ENCODE measurements around the gene WWC1.
"Not testable (repeated sequence)": the region's sequence is repeated elsewhere in the genome, so short reads cannot be mapped to it uniquely, and the experiment has no call there.

The WWC1 gene

DNA sequence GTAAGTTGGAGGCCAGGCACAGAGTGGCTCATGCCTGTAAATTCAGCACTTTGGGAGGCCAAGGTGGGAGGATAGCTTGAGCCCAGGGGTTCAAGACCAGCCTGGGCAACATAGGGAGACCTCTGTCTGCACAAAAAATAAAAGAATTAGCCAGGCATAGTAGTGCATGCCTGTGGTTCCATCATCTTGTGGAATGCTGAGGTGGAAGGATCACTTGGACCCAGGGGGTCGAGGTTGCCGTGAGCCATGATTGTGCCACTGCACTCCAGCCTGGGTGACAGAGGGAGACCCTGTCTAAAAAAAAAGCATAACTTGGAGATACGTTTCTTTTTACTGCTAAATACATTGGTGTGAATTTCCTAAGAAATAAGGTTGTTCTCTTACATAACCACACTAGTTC is 19.1 kb downstream of the WWC1 start:
- not testable (repeated sequence) for DNase-seq

DNA sequence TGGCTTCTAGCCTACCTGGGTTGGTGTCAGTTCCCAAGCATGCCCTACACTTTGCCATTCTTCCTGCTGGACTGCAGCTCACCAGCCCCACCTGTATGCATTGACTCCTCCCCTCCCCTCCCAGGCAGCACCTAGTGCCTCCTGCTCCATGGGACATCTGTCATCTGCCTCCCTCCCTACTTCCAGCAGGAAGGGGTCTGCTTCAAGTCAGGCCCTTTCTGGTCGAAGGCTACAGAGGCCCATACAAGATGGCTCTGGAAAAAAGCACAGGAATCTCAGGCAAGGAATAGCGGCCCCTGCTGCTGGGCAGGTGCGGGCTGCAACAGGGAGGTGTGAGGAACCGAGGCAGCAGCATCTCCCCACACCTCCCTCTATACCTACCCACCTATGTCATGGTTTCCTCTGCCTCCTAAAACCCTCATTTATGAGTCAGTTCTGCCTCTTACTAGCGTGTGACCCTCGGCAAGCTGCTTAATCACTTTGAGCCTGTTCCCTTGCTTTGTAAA is 19.7 kb downstream of the WWC1 start:
- no peak for DNase-seq

DNA sequence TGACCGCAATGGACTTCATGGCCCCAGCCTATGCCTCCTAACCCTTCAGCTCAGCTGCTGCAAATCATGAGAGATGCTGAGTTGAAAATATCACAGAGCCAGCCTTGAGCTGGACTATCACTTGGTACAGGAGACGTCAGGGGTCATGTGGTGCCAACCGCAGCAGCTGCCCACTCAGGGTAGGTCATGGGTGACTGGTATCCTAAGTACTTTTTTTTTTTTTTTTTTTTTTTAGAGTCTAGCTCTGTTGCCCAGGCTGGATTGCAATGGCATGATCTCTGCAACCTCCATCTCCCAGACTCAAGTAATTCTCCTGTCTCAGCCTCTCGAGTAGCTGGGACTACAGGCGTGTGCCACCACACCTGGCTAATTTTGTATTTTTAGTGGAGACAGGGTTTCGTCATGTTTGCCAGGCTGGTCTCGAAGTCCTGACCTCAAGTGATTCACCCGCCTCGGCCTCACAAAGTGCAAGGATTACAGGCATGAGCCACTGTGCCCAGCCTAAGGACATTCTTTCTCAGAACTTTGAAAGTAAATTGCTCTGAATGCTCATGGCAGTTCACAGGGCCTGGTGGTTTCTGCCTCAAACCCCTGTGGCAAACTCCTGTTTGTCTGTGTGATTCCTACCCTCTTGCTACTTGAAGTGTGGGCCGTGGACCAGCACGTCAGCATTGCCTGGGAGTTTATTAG is 21.3 kb downstream of the WWC1 start:
- DNase-seq, result no peak

DNA sequence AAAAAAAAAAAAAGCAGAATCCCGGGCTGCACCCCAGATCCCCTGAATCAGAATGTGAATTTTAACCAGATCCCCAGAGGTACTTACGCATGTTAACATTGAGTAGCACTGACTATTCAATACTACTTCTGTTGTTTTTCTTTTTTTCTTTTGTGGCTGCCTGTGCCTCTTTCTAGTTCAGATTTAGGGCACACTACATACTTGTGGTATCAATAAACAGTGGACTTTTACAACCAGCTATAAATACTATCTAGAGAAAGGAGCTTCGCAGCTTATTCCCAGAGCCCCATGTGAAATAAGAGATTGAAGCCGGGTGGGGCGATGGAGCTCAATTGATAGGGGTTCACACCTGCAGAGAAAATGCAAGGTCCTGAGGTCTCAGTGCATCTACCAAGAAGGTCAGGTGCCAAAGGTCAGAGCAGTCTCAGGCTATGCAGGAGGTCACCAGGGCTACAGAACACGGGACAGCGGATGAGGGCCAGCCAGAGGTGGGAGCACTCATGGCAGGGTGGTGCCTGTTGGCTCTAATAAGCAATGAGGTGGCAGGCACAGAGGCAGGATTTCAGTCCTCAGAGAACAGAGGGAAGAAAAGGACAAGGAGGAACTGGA is 22.3 kb downstream of the WWC1 start:
- no peak for DNase-seq

DNA sequence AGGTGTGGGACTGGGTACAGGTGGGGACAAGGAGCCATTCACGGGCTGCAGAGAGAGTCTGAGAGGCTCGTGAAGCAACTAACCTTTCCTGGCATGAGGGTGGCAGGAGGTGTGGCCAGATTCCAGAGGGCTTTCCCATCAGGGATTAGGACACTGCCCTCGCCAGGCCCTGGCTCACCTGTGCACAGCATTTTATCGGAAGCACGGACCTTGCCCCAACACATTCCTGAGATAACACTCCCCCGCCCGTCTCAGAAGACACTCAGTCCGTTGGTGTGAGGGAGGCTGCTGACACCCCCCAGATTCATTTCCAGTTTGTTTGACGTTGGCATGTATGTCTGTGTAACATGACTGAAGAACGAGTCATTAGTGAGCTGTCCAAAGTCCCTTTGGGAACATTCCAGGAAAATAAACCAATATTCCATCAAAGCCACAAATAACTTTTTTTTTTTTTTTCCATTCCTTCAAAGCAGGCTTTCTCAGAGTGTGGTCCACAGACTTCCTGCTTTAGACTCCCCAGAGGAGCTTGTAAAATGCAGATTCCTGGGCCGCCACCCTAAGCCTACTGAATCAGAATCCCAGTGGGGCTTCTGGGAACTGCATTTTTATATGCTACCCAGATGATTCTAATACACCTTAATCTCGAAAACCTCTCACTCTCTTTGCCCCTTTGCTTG is 23.4 kb downstream of the WWC1 start:
- no peak for DNase-seq

DNA sequence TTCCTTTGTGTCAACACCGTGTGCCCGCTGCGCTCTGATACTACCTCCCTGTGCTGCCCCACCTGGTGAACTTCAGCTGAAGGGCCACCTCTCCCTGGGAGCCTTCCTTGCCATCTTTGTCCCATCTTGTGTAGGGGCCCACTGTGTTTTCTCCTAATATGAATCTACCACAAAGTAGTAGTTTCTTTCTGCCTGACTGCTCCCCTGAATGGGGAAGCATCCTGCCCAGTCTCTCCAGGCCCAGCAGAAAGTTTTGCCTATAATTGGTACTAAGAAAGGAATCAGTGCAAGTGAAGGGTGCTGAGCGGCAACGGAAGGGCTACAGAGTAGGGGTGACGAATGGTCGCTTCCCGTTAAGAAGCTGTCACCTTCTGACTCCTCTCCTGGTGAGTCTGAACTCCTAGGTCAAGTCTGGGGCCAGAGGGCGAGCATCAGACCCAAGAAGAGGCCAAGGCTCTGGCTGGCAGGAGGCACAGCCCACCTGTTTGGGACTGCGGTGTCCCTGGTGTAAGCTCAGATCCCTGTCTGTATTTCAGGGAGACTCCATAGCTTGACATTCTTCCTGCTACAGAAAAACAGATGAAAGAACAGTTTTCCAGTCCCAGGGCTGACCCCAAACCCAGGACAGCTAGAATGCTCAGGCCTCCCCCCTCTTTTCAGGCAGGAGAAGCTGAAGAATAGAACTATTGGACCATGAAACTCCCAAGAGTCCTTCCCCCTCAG is 24.1 kb downstream of the WWC1 start:
- DNase-seq, result no peak

DNA sequence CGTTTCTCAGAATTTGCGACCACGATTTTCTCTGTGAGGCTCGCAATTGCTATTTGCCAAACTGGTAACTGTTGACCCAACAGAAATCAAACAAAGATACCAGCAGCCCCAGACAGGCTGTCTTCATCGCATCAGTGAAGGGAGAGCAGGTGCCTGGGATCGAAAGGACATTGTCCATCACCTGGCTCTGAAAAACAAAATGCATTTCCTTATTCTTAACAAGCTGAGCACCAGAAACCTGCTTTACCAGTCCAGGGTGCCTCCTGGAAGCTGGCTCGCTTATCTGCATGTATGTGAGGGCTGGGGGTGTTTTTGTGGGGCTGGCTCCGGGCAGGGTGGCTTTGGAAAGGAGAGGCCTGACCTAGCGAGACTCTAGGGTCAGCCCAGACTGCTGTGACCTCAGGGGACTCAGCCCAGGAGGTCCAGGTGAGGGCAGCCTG is 24.7 kb downstream of the WWC1 start:
- DNase-seq, result peak; percentile 27 to 72

DNA sequence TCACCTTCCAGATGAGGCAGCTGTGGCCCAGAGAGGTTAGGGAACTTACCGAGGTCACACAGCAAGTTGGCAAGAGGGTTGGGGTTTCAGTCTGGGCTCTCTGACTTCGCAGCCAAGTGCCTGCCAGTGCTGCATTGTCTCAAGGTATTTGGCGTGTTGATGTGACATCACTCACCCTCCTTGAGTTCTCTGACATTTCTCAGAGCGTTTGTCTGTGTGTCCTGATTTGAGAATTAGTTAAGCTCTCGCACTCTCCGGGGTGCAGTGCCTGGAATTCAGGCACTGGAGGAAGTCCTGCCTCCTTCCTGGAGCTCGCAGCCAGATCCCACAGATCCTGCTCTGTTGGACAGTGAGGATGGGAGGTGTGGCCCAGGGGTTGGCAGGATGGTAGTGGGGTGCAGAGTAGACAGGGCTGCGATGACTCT is 25.7 kb downstream of the WWC1 start:
- no peak for DNase-seq

DNA sequence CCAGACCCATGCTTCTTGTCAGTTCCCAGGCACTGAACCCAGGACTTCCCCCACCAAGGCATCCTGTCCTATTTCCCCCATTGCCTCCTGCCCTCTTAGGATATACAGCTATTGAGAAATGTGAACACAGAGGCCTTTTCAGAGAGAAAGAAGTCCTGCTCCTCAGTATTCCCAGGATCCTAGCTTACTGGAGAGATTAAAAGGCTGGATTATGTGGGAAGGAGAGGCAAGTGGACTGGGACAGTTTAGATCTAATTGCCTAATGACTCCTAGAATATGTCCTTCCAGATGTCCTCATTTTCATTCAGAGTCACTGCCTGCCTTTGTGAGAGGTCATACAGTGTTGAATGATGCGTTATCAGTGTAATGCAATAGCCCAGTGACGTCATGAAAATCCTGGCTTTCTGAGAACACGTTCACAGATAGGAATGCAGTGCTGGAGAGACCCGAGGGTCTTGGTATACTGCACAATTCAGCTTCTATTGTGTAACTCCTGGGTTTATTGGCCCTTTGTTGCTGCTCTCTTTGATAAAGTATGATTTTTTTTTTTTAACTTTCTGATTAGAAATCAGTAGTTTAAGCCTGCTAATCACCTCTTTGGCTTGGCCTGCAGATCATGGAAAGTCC is 26.2 kb downstream of the WWC1 start:
- no peak for DNase-seq

DNA sequence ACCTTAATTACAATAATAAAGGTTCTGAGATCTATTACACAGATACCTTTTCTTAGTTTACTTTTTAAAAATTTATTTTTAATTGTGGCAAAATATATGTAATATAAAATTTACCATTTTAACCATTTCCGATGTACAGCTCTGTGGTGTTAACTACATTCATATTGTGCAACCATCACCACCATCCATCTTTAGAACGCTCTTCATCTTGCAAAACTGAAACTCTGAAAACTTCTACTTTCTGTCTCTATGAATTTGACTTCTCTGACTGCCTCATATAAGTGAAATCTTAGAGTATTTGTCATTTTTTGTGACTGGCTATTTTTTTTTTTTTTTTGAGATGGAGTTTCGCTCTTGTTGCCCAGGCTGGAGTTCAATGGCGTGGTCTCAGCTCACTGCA is 26.8 kb downstream of the WWC1 start:
- no peak for DNase-seq

DNA sequence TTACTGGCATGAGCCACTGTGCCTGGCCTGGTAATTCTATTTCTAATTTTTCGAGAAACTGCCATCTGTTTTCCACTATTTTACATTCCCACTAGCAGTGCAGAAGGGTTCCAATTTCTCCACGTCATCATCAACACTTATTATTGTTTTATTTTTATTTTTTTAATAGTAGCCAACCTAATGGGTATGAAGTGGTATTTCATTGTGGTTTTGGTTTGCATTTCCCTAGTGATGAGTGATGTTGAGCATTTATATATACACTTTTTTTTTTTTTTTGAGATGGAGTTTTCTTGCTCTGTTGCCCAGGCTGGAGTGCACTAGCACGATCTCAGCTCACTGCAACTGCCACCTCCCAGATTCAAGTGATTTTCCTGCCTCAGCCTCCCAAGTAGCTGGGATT is 28.3 kb downstream of the WWC1 start:
- no peak for DNase-seq

DNA sequence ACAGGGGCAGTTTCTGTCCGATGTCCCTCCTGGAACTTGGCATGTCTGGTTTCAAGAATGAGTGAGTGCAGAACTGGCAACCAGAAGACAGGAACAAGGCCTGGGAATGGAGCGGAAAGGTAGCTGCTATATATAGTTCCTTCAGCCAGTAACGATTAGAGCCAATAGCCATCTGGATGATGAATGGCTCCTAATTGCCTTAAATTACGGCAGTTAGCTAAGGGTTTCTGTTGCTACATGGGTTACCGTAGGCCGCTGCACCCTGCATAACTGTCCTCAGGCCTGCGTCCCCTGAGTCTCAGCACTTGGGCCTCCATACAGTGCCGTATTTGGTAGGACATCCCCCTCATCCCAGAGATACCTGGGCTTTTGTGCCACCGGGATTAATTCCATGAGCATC is 29.4 kb downstream of the WWC1 start:
- DNase-seq, result peak in 1 of 2 experiments; percentile 79

DNA sequence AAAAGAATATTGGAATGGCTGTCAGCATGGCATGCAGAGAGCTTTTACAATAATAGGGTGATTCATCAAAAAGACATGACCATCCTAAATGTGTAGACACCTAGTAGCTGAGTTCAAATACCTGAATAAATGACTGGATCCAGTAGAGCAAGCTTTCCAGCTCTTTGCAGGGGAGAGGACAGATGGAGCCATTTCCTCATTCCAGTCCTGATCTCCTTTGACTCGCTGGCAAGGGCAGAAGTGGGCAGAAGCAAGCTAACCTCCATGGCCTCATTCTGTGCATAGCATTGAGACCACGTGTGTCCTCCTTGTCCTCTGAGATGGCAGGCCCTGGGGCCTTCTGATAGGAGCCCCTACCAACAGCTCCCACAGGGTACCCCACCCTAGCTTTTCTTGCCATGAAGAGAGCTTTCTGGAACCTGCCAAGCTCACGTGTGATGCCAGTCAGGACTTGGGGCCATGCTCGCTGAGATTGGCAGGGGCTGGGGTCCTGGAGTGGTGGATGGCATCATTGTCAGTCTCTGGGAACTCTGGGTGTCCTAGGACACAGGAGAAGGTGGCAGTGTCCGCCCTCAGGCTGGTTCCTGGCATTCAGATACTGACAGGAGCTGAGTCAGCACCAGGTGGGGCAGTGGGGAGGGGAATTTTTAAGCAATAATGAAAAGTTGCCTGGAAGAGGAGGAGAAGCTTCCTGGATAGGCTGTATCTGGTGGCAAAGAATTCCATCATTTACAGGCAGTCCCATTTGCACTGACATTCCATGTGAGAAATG is 33.6 kb downstream of the WWC1 start:
- DNase-seq, result no peak

DNA sequence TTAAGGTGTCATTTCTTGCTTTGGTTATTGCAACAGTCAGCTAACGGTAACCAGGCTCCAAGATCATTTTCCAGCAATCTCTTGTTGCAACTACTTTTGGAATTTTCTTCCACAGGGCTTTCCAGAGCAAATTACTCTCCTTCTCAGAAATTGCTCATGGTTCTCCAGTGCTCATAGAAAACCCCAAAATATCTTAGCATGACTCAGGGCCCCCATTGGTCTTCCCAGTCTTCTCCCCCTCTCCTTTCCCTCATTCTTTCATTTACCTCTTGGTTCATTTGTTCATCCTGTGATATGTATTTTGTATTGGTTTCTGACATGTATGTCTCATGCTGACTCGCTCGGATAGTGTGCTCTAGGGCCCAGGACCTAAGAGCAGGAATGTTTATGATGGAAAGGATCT is 35.6 kb downstream of the WWC1 start:
- DNase-seq, result no peak

DNA sequence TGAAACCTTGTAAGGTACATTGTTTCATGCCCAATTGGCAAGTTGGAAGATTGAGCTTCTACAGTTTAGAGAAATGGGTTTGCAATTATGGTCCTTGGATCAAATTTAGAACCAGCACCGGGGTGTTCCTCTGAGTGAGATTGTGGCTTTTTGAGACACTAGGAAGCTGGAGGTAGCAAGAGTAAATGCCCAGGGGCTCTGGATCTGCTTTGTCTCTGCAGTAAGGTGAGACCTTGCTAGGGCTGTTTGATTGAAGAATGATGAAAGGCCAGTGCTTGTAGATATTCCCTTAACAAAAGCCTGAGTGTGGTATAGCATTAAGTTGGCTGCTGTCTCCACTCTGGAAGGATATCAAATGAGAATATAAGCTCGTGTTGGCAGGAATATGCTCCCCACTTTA is 36.0 kb downstream of the WWC1 start:
- DNase-seq, result no peak

DNA sequence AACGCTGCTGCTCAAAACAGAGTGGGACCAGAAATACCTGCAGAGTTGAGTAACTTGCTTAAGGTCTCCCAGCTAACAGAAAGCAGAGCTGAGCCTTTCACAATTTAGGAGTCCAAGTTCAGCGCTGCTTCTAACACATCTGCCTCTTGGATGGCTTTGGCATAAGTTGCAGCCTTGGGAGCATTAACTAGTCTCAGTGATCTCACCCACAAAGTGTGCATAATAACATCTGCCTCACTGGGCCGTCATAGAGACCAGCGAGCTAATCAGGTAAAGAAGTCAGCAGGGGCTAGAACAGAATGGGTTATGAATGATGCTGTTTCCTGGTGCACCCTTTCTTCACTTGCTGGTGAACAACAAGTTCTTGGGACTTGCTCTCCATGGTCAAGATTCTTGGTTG is 36.5 kb downstream of the WWC1 start:
- DNase-seq, result no peak

DNA sequence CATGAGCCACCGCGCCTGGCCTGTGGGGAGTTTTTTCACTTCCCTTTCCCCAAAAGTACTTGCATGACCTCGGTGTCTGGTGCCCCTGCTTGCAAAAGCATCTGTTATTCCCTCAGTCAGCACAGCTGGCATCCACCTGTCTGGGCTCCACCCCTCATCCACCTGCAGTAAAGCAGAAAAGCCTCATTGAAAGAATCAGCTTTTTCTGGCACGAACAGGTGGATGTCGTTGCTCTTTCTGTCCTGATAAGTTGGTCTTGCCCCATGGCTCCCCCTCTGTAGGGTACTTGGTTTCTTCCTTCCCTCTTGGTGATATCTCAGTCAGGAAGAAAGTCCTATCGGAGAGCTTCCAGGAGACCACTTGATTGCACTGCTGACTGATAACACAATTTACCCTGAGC is 37.4 kb downstream of the WWC1 start:
- peak; percentile 12 to 52 for DNase-seq

DNA sequence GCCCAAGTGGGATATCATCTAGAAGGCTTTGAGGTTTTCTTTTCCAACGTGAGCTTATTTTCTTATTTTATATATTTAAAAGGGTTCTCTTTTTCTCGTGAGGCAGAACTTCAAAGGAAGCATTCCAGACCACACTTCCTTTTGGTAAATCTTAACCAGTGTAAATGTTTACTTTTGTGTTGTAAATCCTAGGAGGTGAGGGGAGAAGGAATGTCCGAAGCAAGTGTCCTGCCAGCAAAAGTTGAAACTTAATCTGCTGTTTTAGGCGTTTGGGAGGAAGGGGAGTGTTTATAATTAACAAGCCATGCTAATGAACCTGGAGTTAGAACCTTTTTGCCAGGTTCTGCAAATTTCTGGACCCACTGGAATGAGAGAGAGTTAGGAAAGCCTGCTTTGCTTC is 37.9 kb downstream of the WWC1 start:
- no peak for DNase-seq

DNA sequence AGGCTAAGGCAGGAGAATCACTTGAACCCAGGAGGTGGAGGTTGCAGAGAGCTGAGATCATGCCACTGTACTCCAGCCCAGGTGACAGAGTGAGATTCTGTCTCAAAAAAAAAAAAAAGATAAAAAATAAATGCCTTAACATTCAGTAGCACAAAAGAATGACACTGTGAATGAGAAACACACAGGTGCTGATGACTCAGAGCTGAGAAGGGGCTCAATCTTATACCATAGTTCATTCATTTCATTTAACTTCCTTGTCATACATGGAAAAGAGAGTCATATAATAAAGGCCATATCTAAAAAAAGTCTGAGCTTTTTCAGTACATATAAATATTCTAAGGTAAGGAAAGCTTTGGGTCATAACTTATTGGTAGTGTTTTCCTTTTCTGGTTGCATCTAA is 40.6 kb downstream of the WWC1 start:
- DNase-seq, result no peak

DNA sequence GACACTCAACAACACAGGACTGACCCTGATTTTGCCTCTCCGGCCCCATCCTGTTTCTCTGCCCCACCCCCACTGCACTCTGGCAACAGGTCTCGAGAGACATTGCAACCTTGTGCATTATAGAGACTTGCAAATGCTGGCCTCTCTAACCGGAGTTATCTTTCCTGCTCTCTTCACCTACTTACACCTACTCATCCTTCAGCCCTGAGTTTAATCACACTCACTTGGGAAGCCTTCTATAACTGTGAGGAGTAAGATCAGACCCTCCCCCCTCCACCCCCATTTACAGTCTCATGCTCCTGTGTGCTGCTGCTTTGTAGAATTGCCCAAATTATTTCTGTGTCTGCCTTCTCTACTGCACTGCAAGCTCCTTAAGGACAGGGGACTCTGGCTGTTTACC is 42.8 kb downstream of the WWC1 start:
- no peak for DNase-seq

DNA sequence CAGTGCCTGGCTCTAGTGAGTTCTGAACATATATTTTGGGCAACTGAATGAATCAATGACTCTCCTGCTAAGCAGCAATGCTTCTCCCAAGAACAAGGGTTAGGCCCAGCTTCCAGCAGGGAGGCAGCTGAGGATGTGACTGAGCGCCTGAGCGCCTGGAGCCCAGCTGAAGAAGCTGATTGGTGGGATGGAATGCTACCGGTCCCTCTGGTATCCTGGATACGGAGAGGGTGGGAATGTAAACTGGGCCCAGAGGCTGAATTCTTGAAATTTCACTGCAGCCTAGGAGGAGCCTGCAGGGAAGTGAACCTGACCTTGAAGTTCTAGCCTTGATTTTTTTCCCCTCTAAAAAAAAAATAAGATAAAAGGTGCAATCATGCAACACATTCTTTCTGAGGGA is 43.2 kb downstream of the WWC1 start:
- DNase-seq, result no peak

DNA sequence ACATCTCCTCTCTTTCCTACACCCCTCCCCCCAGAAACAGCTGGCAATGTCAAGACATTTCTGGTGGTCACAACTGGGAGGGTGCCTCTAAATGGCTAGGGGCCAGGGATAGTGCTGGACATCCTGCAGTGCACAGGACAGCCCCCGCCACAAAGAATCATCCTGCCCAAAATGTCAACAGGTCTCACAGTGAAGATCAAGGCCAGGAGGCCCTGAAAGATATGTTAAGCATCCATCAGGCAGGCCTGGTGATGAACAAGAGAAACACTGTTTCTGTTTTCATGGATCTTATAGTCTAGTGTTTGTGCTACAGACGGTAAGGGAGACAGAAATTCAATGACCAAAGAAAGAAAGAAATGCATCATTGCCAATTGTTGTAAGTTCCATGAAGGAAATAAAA is 45.9 kb downstream of the WWC1 start:
- DNase-seq, result no peak

Data from NCI-H2081 (cell line).